Ectodermal cell (in vitro differentiated cells): ENCODE results near the gene DMTF1.

ENCODE experiments used
- H3K27ac ChIP-seq: 2 replicates; pipeline ENCODE4 v1.7.0; 2013; ENCODE audit warnings: mild to moderate bottlenecking, low read depth, low read length; ENCODE audit not compliant: insufficient read depth, poor library complexity, severe bottlenecking
- H3K27me3 ChIP-seq: 2 replicates; pipeline ENCODE4 v1.7.0; 2013; ENCODE audit warnings: mild to moderate bottlenecking, low read length; ENCODE audit not compliant: insufficient read depth, control insufficient read depth, poor library complexity, severe bottlenecking
- H3K36me3 ChIP-seq: one replicate; pipeline ENCODE4 v1.7.0; 2013; ENCODE audit warnings: low read length; ENCODE audit not compliant: control insufficient read depth, insufficient read depth
- H3K4me1 ChIP-seq: one replicate; pipeline ENCODE4 v1.7.0; 2013; ENCODE audit warnings: low read length; ENCODE audit not compliant: control insufficient read depth, insufficient read depth
- H3K4me3 ChIP-seq: 2 replicates; pipeline ENCODE4 v1.7.0; 2013; ENCODE audit warnings: low read depth, low read length, control low read depth; ENCODE audit not compliant: insufficient read depth
- H3K9me3 ChIP-seq: 2 replicates; pipeline ENCODE4 v1.7.0; 2013; ENCODE audit warnings: mild to moderate bottlenecking, low read length, moderate library complexity; ENCODE audit not compliant: control insufficient read depth
- WGBS, 2 experiments: methylation state at CpG; one replicate each; pipeline ENCODE4 v1.1.7; 2013; ENCODE audit warnings: missing lambda C conversion rate in 2 of 2; 5-methylcytosine and 5-hydroxymethylcytosine counted together

DMTF1 gene

DNA sequence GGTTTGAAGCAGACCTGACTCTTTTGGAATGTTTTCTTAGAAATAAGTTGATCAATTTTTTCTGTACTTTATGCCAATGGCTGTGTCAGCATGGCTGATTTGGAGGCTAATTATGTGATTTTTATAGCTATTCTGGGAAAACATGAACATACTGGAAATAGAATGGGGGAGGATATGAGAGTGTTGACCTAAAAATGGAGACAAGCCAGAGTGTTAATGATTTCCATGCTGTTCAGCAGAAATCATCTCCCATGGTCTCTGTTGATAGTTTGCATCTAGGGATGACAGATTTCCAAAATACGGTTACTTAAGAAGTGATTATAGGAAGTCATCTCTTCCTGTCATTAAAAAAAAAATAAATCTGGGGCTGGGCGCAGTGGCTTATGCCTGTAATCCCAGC is 32.7 kb upstream of the DMTF1 start:
- no peaks in the 10 kb centered on the region for H3K36me3 ChIP-seq
- H3K27ac ChIP-seq, result no peak overlapping the region
- 73 to 76% methylated on average over 2 of the region's 2 CpGs for WGBS, 2 experiments
- H3K4me3 ChIP-seq, result no peak overlapping the region
- no peaks in the 10 kb centered on the region for H3K9me3 ChIP-seq
- no peaks in the 10 kb centered on the region for H3K27me3 ChIP-seq
- H3K4me1 ChIP-seq, result no peaks in the 10 kb centered on the region

- H3K4me1 ChIP-seq, result peaks cover 3% of the 10 kb centered on the region
- no peaks in the 10 kb centered on the region for H3K27me3 ChIP-seq
- no peak overlapping the region for H3K27ac ChIP-seq
- no peaks in the 10 kb centered on the region for H3K9me3 ChIP-seq
- no peaks in the 10 kb centered on the region for H3K36me3 ChIP-seq
- no peak overlapping the region for H3K4me3 ChIP-seq
Observed at GRCh38 chr7:87123105-87123504, 29.1 kb upstream of the DMTF1 start.

- whole genome bisulfite sequencing, 2 experiments, result 95% methylated on average over 6 to 7 of the region's 7 CpGs
- Histone ChIP-seq H3K27me3 (no peaks in the 10 kb centered on the region), H3K4me1 (peaks cover 27% of the 10 kb centered on the region), H3K9me3 (no peaks in the 10 kb centered on the region), H3K27ac (no peak overlapping the region), H3K4me3 (no peak overlapping the region), H3K36me3 (no peaks in the 10 kb centered on the region)
Observed at GRCh38 chr7:87127019-87127418, 25.2 kb upstream of the DMTF1 start.

GRCh38 chr7:87128861-87129267 is 23.4 kb upstream of the DMTF1 start:
- WGBS, 2 experiments, result 7 to 12% methylated on average over 4 of the region's 4 CpGs
- Histone ChIP-seq H3K36me3 (no peaks in the 10 kb centered on the region), H3K27me3 (no peaks in the 10 kb centered on the region), H3K4me1 (peaks cover 27% of the 10 kb centered on the region), H3K27ac (peak overlapping the region; percentile 71), H3K9me3 (no peaks in the 10 kb centered on the region), H3K4me3 (no peak overlapping the region)

- WGBS, 2 experiments, result 20 to 22% methylated on average over 3 of the region's 3 CpGs
- H3K27me3 ChIP-seq, result no peaks in the 10 kb centered on the region
- H3K4me3 ChIP-seq, result no peak overlapping the region
- peaks cover 27% of the 10 kb centered on the region for H3K4me1 ChIP-seq
- peak overlapping the region; percentile 71 for H3K27ac ChIP-seq
- no peaks in the 10 kb centered on the region for H3K9me3 ChIP-seq
- no peaks in the 10 kb centered on the region for H3K36me3 ChIP-seq
Observed at GRCh38 chr7:87129332-87129731, 22.9 kb upstream of the DMTF1 start.

DNA sequence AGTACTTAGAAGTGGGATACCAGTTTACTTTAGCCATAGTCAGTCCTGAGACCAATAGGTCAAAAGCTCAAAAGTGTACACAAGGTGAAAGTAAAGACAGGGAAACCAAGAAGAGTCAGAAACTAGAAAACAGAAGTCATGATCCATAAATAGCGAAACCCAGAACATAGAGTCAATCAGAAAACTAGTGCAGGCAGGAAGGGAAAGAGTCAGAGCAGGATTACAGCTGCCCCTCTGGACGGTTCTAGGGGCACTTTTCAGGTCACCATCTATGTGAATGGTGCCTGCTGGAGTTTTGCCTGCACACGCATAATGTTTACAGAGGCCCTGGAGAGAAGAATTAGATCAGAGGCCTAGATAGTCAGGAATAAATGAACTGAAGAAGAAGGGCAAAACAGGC is 22.4 kb upstream of the DMTF1 start:
- no peak overlapping the region for H3K4me3 ChIP-seq
- no peaks in the 10 kb centered on the region for H3K27me3 ChIP-seq
- peak overlapping the region; percentile 71 for H3K27ac ChIP-seq
- peaks cover 27% of the 10 kb centered on the region for H3K4me1 ChIP-seq
- 48 to 58% methylated on average over 3 of the region's 3 CpGs for WGBS, 2 experiments
- no peaks in the 10 kb centered on the region for H3K36me3 ChIP-seq
- no peaks in the 10 kb centered on the region for H3K9me3 ChIP-seq

DNA sequence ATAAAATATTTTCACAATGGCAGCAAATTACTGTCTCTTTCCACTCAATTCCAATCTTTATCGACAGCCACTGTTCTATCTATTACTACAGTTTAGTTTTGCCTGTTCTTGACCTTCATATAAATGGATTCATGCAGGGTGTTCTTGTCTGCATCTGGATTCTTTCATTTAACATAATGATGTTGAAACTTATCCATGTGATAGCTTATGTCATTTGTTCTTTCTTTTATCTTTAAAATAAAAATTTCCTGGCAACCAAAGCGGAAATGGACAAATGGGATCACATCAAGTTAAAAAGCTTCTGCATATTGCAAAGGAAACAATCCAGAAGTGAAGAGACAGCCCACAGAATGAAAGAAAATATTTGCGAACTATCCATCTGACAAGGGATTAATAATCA is 20.5 kb upstream of the DMTF1 start:
- 80 to 99% methylated on average over 3 of the region's 3 CpGs for WGBS, 2 experiments
- Histone ChIP-seq H3K27ac (no peak overlapping the region), H3K4me1 (peaks cover 27% of the 10 kb centered on the region), H3K27me3 (no peaks in the 10 kb centered on the region), H3K9me3 (no peaks in the 10 kb centered on the region), H3K4me3 (no peak overlapping the region), H3K36me3 (no peaks in the 10 kb centered on the region)

DNA sequence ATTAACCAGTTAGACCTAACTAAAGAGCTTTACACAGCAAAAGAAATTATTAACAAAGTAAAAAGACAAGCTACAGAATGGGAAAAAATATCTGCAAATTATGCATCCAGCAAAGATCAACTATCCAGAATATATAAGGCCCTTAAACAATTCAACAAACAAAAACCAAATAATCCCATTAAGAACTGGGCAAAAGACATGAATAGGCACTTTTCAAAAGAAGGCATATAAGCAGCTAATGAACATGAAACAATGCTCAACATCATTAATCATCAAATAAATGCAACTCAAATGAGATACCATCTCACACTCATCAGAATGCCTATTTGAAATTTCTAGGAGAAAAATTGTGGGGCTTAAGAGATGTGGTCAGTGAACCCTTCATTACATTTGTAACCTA is 15.0 kb upstream of the DMTF1 start:
- Histone ChIP-seq H3K27me3 (no peaks in the 10 kb centered on the region), H3K36me3 (no peaks in the 10 kb centered on the region), H3K4me1 (no peaks in the 10 kb centered on the region), H3K27ac (no peak overlapping the region), H3K9me3 (no peaks in the 10 kb centered on the region), H3K4me3 (no peak overlapping the region)

GRCh38 chr7:87139514-87139913 is 12.7 kb upstream of the DMTF1 start:
- Histone ChIP-seq H3K4me1 (no peaks in the 10 kb centered on the region), H3K27me3 (no peaks in the 10 kb centered on the region), H3K36me3 (no peaks in the 10 kb centered on the region), H3K27ac (no peak overlapping the region), H3K9me3 (no peaks in the 10 kb centered on the region), H3K4me3 (no peak overlapping the region)
- WGBS, 2 experiments, result 80 to 100% methylated on average over 1 of the region's 1 CpG

DNA sequence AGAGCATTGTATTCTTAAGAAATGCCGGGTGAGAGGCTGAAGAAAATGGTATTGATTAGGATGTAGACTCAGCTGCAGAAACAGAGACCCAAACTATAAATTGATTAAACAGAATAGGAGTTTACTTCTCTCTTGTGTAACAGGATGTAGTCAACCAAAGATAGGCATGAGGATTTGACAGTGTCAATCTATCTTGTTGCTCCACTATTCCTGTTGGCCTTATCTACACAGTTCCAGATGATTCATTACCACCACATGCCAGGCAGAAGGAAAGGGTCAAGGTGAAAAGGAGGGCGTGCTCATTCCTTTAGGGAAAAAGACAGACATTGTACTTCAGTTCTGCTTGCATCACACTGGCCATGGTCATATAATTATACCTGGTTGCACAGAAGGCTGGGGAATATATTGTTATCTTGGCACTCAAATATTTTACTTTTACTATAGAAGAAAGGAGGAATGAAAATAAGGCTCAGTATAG is 11.9 kb upstream of the DMTF1 start:
- H3K9me3 ChIP-seq, result no peaks in the 10 kb centered on the region
- no peak overlapping the region for H3K4me3 ChIP-seq
- H3K36me3 ChIP-seq, result no peaks in the 10 kb centered on the region
- H3K4me1 ChIP-seq, result no peaks in the 10 kb centered on the region
- no peaks in the 10 kb centered on the region for H3K27me3 ChIP-seq
- WGBS, 2 experiments, result 82 to 85% methylated on average over 2 of the region's 2 CpGs
- no peak overlapping the region for H3K27ac ChIP-seq

- H3K4me1 ChIP-seq, result no peaks in the 10 kb centered on the region
- no peaks in the 10 kb centered on the region for H3K9me3 ChIP-seq
- H3K27ac ChIP-seq, result no peak overlapping the region
- no peaks in the 10 kb centered on the region for H3K27me3 ChIP-seq
- H3K4me3 ChIP-seq, result no peak overlapping the region
- 95 to 100% methylated on average over 1 to 2 of the region's 2 CpGs for WGBS, 2 experiments
- H3K36me3 ChIP-seq, result no peaks in the 10 kb centered on the region
Observed at GRCh38 chr7:87144173-87144657, 8.0 kb upstream of the DMTF1 start.
